C4-2B (cell line): ENCODE data around the gene PSTPIP1.

Source experiments
- H3K27ac ChIP-seq: fragments of 450-650 bp; 2 replicates; pipeline ENCODE4 v1.5.1; 2017
- ZFX ChIP-seq: fragments of 450-650 bp; IDR thresholded peaks from 2 replicates; pipeline ENCODE4 v1.6.1; 2017
- TF ChIP-seq, protein P1 (sequence below): fragments of 450-650 bp; conservative IDR thresholded peaks from 2 replicates; pipeline ENCODE4 v1.5.1; 2017; ENCODE audit warnings: mild to moderate bottlenecking

PSTPIP1 gene

DNA sequence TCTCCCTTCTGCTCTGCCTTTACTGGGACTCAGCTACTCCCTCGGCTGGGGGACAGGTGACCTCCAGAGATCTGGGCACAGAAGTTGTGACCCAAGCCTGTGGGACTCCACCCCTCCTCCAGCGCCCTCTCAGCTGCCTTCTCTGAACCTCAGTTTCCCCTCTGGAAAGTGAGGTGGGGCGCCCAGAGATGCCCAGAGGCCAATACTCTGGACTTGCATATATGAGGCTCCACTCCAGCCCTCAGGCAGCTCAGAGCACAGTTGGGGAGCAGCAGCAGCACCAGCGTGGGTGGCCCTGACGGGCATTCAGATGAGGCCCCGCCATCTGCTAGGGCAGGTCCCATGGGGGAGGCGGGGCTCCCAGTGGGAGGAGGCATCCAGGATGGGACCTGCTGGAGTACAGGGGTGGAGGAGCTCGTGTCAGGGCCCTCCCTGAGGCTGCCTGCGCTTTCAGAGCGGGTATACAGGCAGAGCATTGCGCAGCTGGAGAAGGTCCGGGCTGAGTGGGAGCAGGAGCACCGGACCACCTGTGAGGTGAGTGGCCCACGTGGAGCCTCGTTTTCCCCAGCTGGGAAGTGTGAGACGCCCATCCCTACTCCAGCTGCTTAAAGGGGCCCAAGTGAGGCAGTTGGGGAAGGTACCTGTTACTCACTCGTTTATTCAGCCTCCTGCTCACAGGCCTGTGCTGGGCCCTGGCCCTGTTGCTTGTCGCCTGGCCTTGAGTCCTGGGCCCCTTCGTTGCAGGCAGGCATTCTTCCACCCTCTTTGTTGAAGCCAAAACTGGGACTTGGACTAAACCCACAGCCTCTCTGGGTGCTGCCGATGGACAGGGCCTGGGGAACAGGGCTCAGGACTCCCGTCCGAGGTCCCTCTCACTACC, 35.4 kb downstream of the PSTPIP1 start:
- TF ChIP-seq ZFX: no peak
- TF ChIP-seq, protein P1, sequence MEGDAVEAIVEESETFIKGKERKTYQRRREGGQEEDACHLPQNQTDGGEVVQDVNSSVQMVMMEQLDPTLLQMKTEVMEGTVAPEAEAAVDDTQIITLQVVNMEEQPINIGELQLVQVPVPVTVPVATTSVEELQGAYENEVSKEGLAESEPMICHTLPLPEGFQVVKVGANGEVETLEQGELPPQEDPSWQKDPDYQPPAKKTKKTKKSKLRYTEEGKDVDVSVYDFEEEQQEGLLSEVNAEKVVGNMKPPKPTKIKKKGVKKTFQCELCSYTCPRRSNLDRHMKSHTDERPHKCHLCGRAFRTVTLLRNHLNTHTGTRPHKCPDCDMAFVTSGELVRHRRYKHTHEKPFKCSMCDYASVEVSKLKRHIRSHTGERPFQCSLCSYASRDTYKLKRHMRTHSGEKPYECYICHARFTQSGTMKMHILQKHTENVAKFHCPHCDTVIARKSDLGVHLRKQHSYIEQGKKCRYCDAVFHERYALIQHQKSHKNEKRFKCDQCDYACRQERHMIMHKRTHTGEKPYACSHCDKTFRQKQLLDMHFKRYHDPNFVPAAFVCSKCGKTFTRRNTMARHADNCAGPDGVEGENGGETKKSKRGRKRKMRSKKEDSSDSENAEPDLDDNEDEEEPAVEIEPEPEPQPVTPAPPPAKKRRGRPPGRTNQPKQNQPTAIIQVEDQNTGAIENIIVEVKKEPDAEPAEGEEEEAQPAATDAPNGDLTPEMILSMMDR: no peak
- no peak overlapping the region for H3K27ac ChIP-seq

DNA sequence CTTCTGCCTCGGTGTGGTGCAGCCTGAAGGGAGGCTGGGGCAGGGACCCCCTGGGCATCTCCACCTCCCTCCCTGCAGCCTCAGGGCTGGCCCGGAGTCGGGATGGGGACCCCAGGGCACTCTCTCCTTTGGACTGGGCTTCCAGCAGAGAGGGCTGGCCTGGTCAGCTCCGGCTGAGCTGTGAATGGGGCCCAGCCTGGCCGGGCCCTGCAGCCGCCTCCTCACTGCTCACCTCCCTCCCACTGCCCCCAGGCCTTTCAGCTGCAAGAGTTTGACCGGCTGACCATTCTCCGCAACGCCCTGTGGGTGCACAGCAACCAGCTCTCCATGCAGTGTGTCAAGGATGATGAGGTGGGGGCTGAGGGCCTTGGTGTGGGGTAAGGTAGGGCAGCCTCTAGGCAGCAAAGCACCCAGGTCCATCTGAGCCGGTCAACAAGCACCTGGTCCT, 36.0 kb downstream of the PSTPIP1 start:
- no peak overlapping the region for H3K27ac ChIP-seq
- TF ChIP-seq, protein P1: no peak
- no peak for TF ChIP-seq ZFX

DNA sequence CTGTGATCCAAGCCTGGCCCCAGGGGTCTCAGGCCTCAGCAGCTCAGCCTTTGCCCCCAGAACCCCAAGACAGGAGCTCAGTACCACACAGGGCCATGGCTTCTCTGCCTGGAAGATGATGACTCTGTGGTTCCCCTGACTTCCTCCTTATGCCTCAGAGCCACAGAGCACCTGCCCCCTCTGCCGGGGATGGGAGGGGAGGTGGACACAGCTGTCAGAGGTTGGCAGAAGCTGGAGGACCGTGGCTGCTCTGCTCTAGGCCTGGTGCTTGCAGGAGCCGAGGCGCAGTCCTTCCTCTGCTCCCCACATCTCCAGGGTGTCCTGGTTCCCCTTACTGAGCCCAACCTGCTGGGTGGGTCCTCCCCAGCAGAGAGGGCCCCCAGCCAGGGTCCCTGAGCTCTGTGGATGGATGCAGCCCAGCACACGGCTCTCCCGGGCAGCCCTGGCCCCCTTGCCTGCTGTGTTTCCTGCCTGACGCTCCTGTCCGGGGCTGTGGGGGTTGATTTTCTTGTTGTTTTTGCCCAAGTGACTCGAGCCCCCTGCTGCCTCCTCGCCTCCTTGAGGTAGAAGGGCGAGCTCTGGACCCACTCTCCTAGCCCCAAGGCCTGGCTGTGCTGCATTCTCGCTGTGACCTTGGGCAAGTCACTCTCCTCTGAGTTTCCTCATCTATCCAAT, 36.6 kb downstream of the PSTPIP1 start:
- no peak for TF ChIP-seq ZFX
- TF ChIP-seq, protein P1: no peak
- H3K27ac ChIP-seq: no peak overlapping the region

DNA sequence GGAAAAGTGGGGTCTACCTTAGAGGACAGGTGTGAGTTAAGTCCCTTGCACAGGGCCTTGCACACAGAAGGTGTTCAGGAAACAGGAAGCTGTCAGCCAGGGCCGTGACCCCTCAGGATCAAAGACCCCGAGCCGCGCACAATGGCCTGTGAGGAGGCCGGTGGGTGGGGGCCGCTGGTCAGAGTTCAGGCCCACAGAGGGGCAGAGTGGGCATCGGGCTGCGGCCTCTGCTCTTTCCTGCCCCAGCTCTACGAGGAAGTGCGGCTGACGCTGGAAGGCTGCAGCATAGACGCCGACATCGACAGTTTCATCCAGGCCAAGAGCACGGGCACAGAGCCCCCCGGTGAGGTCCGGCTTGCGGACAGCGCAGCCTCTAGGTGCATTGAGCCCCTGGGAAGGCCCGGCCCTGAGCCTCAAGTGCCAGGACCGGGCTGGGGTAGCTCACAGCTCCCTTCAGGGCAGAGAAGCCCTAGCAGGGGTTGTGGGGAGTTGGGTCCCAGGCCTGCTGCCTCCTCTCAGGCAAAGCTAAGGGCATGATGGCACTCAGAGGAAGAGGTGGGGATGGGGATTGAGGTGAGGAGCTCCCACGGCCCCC, 37.2 kb downstream of the PSTPIP1 start:
- H3K27ac ChIP-seq: no peak overlapping the region
- no peak for TF ChIP-seq ZFX
- TF ChIP-seq, protein P1: no peak

DNA sequence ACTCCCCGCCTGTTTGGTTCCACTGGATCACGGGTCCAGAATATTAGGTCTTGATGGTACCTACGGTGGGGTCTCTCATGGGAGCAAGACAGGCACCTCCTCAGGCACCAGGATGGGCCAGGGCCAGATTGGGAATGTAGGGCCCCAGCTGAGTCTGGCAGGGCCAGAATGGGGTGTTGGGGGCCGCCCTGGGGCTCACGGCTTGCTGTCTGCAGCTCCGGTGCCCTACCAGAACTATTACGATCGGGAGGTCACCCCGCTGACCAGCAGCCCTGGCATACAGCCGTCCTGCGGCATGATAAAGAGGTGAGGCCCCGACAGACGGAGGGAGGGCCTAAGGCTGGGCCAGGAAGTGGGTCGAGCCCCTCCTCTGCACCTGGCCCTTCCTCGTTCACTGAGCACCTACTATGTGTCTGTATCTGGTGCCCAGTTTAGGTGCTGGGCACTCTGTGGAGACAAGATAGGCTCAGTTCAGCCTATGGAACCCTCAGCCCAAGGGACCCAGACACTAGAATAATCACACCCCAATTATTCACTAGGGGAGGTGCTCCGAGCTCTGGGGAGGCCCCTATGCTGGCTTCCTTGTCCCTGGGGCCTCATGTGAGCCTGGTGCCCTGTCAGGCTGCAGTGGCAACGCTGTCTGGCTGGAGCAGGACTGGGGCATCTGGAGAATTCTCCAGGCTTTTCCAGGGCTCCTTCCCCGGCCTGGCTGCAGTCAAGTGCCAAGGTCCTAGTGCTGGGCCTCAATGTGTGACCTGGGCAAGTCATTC, 37.9 kb downstream of the PSTPIP1 start:
- H3K27ac ChIP-seq: no peak overlapping the region
- TF ChIP-seq, protein P1: no peak
- no peak for TF ChIP-seq ZFX

DNA sequence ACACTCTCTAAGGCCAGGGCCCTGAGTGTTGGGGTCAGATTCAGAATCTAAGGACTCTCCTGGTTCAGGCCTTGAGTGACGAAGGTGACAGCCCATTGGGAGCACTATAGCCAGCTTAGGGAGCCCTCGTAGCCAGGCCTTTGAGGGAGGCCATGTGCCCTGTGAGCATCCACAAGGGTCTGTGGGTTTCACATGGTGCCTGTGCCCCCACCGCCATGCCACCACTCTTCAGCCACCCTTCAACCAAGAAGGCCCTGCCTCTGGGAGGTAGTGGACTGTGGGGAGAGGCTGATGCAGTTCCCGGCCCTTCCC, 38.4 kb downstream of the PSTPIP1 start:
- H3K27ac ChIP-seq: no peak overlapping the region
- TF ChIP-seq, protein P1: no peak
- TF ChIP-seq ZFX: no peak
